DMS53 treated with DMSO at 0.1 percent for 48 hours (cell line): ENCODE results near the gene CYP19A1.
"Not testable (repeated sequence)": the region's sequence is repeated elsewhere in the genome, so short reads cannot be mapped to it uniquely, and the experiment has no call there.

ENCODE experiments used
- DNase-seq: peaks from one replicate; lab custom pipeline; 2025; ENCODE audit not compliant: unreplicated experiment; lab: John Stamatoyannopoulos, UW

Gene CYP19A1

DNA sequence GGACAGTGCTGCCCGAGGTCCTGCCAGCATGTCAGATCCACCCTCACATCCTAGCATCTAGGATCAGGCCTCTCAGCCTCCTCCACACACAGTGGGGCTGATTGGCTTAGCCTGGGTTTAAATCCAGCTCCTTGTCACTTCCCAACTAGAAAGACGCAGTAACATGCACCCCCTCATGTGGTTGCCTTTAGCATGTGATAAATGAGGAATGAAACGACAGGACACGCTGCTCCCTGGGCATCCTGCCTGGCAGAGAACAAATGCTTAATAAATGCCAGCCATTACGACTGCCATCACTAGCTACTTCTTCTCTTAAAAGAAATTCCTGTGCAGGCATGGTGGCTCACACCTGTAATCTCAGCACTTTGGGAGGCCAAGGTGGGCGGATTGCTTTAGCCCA, 149.6 kb downstream of the CYP19A1 start:
- not testable (repeated sequence) for DNase-seq

DNA sequence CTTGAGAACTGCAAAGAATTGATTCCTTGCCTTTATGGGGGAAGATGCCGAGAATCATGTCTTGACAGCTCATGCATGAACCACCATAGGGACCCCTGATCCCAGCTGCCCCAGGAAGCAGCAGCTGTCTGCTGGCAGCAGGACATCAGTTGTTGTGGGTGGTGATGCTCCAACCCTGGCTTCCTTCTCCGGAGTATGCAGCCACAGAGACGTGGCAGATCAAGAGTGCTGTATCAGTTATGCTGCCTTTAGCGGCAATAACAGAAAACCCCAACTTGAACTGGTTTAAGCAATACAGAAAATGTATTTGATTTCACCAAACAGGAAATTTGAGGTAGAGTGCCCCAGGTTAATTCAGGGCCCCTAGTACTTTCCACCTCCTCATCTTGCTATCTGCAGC, 151.5 kb downstream of the CYP19A1 start:
- DNase-seq: no peak

DNA sequence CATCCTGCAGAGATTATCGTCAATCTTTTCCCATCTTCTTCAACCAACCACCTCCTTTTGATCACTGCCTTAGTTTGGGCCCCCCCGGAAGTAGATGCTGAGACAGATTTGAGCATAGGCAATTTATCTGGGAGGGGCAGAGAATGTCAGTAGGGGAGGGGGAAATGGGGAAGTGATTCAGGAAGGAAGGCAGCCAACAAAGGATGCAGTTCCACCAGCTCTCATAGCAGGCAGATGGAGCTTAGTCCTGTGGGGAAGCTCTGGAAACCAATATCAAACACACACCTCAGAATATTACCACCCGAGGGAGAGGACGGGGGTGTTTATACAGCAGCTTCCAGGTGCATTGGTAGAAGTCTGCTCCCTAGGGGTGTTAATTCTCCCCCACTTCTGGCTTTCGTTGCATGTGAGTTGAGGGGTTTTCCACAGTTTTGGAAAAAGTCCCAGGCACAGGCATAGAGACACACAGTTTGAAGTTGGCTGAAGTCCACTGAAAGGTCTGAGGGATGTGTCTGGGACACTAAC, 152.2 kb downstream of the CYP19A1 start:
- no peak for DNase-seq

GRCh38 chr15:51185213-51186159, 152.9 kb downstream of the CYP19A1 start:
- DNase-seq: no peak

DNA sequence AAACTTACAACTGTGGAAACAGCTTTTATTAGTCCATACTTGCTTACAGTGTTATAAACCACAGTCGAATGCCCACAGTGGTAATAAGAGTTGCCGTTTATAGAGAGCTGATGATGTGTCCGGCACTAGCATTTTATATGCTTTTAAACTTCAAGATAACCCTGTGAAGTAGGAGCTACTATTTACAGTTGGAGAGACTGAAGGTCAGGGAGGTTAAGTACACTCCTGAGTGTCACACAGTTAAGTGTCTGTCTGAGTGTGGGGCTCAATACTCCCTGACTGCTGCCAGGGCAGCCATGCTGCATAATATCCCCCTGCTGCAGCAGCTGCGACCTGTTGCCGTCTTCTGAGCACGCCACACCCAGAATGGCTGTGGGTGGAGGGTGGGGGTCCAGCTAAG, 153.8 kb downstream of the CYP19A1 start:
- no peak for DNase-seq

GRCh38 chr15:51183076-51183475, 155.3 kb downstream of the CYP19A1 start:
- no peak for DNase-seq

DNA sequence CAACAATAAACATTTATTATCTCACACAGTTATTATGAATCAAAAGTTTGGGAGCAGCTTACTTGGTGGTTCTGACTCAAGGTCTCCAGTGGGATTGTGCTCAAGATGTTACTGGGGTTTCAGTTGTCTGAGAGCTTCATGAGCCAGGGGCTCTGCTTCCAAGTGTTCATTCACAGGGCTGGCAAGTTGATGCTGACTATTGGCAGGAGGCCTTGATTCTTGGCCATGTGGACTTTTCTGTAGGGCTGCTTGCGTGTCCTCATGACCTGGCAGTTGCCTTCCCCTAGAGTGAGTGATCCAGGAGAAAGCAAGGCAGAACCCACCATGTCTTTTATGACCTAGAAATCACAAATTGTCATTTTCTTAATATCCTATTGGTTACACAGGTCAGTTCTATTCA, 156.5 kb downstream of the CYP19A1 start:
- no peak for DNase-seq

- DNase-seq: no peak
Observed at GRCh38 chr15:51181221-51181620, 157.2 kb downstream of the CYP19A1 start.

GRCh38 chr15:51180534-51180933, 157.9 kb downstream of the CYP19A1 start:
- no peak for DNase-seq

GRCh38 chr15:51180011-51180410, 158.4 kb downstream of the CYP19A1 start:
- DNase-seq: no peak

DNA sequence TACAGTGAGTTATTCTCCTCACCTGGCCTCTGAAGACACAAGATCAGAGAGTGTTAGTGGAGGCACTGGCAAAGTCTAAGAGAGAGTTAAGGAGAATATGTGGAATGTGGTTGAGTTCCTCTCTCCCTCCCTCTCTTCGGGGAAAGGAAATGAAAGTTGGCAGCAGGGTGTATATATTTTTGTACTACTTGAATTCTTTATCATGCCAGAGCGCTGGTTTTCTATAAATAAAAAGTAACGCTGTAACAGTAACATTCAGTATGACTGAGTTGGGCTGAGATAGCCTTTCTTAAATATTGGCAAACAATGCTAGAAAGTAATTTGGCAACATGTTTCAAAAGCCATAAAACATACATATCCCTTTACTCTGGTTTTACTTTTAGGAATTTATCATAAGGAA, 166.2 kb downstream of the CYP19A1 start:
- DNase-seq: no peak

GRCh38 chr15:51171634-51171932, 166.8 kb downstream of the CYP19A1 start:
- DNase-seq: no peak

- DNase-seq: no peak
Observed at GRCh38 chr15:51170882-51171633, 167.3 kb downstream of the CYP19A1 start.

DNA sequence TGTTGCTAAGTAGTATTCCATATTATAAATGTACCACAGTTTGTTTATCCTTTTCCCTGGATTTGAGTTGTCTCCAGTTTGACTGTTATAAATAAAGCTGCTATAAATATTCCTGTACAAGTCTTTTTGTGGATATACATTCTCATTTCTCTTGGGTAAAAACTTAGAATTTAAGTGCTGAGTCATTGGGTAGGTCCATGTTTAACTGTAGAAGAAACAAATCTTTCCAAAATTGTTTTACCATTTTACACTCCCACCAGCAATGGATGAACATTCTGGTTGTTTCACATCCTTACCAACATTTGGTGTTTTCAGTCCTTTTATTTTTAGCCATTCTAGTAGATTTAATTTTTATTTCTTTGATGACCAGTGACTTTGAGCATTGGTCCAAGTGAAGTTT, 169.7 kb downstream of the CYP19A1 start:
- DNase-seq: no peak

DNA sequence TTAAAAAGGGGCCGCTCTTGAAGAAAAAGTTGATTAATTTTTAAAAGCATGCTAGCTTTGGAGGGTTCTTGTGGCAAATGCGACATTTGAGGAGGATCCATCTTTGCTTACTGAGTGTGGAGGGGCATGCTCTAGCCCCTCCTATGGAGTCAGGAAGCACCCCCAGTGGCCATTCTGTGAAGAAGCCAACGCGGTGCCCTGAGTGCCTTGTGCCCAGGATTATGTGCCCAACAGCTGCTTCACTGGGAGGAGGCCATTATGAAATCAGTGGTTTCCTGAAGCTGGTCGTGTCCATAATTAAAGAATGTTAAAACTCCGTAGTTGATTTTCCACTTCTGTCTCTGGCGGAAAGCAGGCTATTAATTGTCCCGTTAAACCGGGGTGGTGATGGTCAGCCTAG, 174.6 kb downstream of the CYP19A1 start:
- DNase-seq: no peak

DNA sequence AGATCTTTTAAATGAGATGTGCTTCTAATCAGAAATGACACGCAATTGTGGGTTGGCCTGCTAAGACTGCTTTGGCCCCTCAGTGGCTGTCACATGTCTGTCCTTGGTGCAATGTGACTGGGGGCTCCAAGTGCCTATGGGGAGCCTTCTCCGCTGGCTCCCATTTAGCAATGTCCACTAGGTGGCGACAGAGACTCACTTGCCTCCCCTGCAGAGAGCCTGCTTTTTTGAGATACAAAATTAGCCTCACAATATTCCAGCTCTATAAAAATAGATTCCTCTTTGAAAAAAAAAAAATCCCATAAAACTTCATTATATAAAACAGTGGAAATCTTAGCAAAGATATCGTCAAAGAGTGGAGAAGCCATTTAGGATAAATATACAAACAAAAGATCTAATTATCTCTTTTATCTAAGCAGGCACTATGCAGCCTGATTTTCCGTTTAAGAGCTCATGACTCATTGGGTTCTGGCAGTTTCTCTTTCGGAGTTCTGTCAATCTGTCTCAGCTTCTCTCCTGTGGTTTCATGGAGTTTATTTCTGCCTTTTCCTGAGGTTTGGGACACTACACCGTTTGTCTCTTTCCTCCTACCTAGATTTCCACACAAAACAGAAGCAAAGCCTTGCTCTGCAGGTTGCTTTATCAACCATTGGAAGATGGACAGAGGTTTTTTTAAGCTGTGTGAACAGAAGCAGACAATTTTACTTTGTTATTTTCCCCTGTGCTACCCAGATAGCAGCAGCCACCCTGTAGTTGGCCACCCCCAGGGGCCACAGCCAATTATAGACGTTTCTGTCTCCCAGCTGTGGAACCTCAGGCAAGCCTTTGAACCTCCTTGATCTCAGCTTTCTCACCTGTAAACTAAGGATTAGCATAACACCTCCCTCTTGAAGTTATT, 175.3 kb downstream of the CYP19A1 start:
- DNase-seq: peak; percentile 38

DNA sequence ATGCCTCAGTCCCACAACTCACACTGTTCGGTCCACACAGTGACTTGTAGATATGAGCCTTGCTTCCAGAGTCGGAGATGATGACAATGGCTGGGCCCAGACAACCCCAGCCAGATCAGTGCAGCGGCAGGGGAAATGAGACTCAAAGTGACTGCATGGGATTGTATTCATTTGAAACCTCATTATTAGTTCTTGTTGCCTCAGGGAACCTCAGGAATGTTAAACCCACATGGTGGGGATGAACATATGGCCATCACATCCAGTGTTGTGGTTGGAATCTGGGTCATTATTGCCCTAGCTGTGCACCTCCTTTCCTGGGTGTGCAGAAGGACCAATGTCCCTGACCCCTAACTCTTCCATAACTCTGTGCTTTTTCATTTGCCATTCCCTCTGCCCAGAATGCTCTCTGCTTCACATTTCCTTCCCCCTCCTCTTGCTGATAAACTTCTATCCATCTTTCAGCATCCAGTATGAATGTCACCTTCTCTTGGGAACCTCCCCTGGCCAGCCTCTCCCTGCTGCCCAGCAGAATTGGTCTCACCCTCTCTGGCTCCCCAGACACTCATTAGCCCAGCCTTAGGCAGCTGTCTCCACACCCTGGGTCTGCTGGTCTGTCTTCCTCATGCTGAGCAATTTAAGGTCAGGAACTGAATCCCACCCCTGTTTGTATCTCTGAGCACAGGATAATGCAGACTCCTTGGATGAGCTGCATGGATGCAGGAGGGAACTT, 176.7 kb downstream of the CYP19A1 start:
- no peak for DNase-seq

DNA sequence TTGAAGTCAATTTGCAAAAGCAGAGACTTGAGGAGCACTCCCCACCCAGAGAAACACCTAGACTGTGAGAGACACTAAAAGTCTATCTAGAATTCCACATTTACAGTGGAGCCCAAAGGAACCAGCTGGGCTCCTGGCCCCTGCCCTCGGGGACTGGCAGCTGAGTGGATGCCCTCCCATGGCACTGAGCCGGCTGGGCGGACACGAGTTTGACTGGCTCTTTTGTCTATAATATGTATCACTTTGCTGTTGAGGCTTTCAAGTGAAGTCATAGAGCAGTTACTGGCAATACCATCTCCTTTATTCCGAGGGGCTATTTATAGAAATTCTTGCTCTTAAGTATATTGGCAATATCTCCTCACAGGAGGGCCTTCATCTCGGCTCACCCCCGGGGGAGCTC, 177.9 kb downstream of the CYP19A1 start:
- no peak for DNase-seq
